RWPE2 (cell line): Measurements from ENCODE around the gene ELF5.

Experiments used
- ATAC-seq: fragments of 200-7000 bp; cut with Tn5 transposase; 3 replicates; pipeline ENCODE4 v1.9.1; 2021; ENCODE audit warnings: low read depth
- DNase-seq: peaks from one replicate; pipeline ENCODE4 v3.0.0-alpha.2; 2020; ENCODE audit warnings: low spot score
- H3K27ac ChIP-seq: fragments of 450-650 bp; 2 replicates; pipeline ENCODE4 v1.5.1; 2017; ENCODE audit warnings: mild to moderate bottlenecking; ENCODE audit not compliant: poor library complexity, severe bottlenecking
- H3K27me3 ChIP-seq: fragments of 250-450 bp; sonication (Bioruptor Pico); 2 replicates; pipeline ENCODE4 v1.5.1; 2021; ENCODE audit warnings: mild to moderate bottlenecking, moderate library complexity; ENCODE audit not compliant: insufficient read depth, poor library complexity, severe bottlenecking
- H3K36me3 ChIP-seq: fragments of 250-450 bp; sonication (Bioruptor Pico); 2 replicates; pipeline ENCODE4 v1.5.1; 2020; ENCODE audit warnings: low read depth, mild to moderate bottlenecking, moderate library complexity
- H3K4me1 ChIP-seq: fragments of 250-450 bp; sonication (Bioruptor Pico); 2 replicates; pipeline ENCODE4 v1.5.1; 2021; ENCODE audit warnings: mild to moderate bottlenecking, moderate library complexity; ENCODE audit not compliant: insufficient read depth, poor library complexity, severe bottlenecking
- H3K4me3 ChIP-seq: fragments of 250-450 bp; sonication (Bioruptor Pico); 2 replicates; pipeline ENCODE4 v1.5.1; 2021; ENCODE audit warnings: mild to moderate bottlenecking, moderate library complexity; ENCODE audit not compliant: severe bottlenecking
- H3K9me3 ChIP-seq: fragments of 250-450 bp; sonication (Bioruptor Pico); 2 replicates; pipeline ENCODE4 v1.5.1; 2021; ENCODE audit warnings: mild to moderate bottlenecking, moderate library complexity; ENCODE audit not compliant: severe bottlenecking
- TF ChIP-seq, protein P1 (sequence below): fragments of 450-650 bp; IDR thresholded peaks from one replicate; pipeline ENCODE4 v1.5.1; 2017; ENCODE audit warnings: mild to moderate bottlenecking, moderate library complexity; ENCODE audit not compliant: poor library complexity, severe bottlenecking

ELF5 gene

DNA sequence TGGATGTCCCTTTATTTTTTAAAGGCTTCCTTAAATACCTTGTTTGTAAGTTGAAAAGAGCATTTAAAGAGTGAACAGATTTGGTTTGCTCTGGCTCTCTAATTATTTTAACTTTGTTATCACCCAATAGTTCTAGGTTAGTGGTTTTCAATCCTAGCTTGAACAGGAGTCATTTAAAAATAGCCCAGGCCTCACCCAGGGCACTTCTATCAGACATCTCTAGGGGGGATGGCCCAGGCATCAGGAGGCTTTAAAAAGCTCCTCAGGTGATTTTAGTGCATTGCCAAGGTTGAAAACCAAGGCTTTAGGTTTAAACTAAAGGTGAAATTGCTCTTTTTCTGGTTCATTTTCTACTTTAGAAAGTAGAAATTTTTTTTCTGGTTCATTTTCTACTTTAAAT is 66.5 kb downstream of the ELF5 start:
- no peaks in the 10 kb centered on the region for H3K27me3 ChIP-seq
- H3K4me3 ChIP-seq = no peak overlapping the region
- DNase-seq (no peak), ATAC-seq (no peak)
- H3K4me1 ChIP-seq = no peaks in the 10 kb centered on the region
- no peak overlapping the region for H3K27ac ChIP-seq
- H3K36me3 ChIP-seq = peaks cover 27% of the 10 kb centered on the region
- H3K9me3 ChIP-seq = no peaks in the 10 kb centered on the region
- TF ChIP-seq, protein P1, sequence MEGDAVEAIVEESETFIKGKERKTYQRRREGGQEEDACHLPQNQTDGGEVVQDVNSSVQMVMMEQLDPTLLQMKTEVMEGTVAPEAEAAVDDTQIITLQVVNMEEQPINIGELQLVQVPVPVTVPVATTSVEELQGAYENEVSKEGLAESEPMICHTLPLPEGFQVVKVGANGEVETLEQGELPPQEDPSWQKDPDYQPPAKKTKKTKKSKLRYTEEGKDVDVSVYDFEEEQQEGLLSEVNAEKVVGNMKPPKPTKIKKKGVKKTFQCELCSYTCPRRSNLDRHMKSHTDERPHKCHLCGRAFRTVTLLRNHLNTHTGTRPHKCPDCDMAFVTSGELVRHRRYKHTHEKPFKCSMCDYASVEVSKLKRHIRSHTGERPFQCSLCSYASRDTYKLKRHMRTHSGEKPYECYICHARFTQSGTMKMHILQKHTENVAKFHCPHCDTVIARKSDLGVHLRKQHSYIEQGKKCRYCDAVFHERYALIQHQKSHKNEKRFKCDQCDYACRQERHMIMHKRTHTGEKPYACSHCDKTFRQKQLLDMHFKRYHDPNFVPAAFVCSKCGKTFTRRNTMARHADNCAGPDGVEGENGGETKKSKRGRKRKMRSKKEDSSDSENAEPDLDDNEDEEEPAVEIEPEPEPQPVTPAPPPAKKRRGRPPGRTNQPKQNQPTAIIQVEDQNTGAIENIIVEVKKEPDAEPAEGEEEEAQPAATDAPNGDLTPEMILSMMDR = no peak

DNA sequence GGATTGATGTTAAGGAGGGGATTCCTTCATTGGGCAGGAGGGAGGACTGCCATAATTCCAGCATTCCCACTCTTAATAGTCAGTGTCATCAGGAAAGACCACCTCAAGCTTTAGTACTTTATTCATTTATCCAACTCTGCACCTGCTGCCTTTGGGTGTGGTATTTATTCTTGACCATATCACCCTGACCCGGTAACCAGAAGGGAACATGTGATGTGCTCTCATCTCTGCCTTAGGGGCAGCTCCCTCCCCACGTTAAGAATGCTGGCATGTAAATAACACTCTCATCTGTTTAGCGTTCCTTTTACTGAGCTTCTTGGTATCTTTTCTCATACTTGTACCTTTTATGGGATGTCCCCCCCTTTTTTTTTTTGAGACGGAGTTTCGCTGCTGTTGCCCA is 67.2 kb downstream of the ELF5 start:
- H3K4me1 ChIP-seq = no peaks in the 10 kb centered on the region
- ATAC-seq (no peak), DNase-seq (no peak)
- no peaks in the 10 kb centered on the region for H3K27me3 ChIP-seq
- peaks cover 27% of the 10 kb centered on the region for H3K36me3 ChIP-seq
- peaks cover 3% of the 10 kb centered on the region for H3K9me3 ChIP-seq
- TF ChIP-seq, protein P1 = no peak
- H3K27ac ChIP-seq = no peak overlapping the region
- H3K4me3 ChIP-seq = no peak overlapping the region

DNA sequence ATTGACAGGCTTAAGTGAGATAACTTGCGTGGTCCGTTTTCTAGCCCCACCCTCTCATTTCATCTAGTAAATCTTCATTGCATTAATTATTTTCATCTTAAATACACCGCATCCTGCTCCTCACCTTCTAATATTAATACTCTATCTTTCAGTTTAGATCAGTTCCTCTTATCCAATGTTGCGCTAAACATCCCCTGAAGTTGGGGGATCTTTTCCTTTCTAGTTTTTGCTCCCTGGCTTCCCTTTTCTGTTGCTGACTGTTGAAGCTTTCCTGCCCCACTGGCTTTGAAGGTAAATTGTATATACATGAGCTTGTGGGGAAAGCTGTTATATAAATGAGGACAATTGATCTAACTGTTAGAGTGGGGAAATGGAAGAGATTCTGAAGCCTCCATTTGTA is 67.6 kb downstream of the ELF5 start:
- no peaks in the 10 kb centered on the region for H3K27me3 ChIP-seq
- peaks cover 23% of the 10 kb centered on the region for H3K36me3 ChIP-seq
- TF ChIP-seq, protein P1 = no peak
- H3K9me3 ChIP-seq = peaks cover 3% of the 10 kb centered on the region
- no peaks in the 10 kb centered on the region for H3K4me1 ChIP-seq
- H3K4me3 ChIP-seq = no peak overlapping the region
- no peak for DNase-seq
- ATAC-seq = no peak
- no peak overlapping the region for H3K27ac ChIP-seq

DNA sequence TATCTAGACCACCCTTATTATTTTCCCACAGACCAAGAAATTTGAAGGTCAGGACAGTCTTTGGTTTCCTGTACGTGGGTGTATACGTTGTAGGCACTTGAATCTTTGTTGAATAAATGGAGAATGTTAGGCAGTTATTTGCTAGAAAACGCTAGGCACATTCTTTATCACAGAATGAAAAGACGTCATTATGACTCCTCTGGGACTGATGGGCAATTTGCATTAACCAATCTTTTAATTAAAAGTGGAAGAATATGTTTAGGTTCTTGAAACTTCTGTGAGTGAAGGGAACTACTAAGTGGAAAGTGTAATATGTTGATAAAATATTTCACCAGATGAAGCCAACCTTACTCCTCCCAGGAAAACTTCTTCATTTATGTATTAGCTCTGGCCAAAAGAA is 69.2 kb downstream of the ELF5 start:
- no peaks in the 10 kb centered on the region for H3K4me1 ChIP-seq
- H3K36me3 ChIP-seq = peaks cover 11% of the 10 kb centered on the region
- DNase-seq = no peak
- peaks cover 3% of the 10 kb centered on the region for H3K9me3 ChIP-seq
- H3K27ac ChIP-seq = no peak overlapping the region
- TF ChIP-seq, protein P1 = no peak
- no peak for ATAC-seq
- H3K27me3 ChIP-seq = no peaks in the 10 kb centered on the region
- H3K4me3 ChIP-seq = no peak overlapping the region

DNA sequence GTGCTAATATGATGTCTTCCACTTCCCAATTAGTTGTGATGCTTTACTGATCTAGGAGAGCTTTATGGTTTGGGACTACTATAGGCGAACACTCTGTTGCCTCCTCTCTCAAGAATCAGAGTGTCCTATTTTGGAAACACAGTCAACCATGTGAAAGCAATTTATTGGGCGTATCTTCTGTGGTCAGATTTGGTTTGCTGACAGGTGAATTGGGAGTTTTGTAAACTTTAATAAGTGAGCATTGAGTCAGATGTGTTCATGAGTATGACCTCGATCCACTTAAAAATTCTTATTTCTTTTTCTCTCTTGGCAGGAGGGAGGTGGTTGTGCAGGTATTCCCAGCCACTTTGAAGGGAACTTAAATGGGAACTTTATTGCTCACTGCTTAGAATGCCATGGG is 70.5 kb downstream of the ELF5 start:
- no peak for ATAC-seq
- no peak for DNase-seq
- Histone ChIP-seq H3K36me3 (peaks cover 8% of the 10 kb centered on the region), H3K27me3 (no peaks in the 10 kb centered on the region), H3K27ac (no peak overlapping the region), H3K4me1 (peaks cover 1% of the 10 kb centered on the region), H3K4me3 (no peak overlapping the region), H3K9me3 (peaks cover 3% of the 10 kb centered on the region)
- TF ChIP-seq, protein P1 = no peak
